B cell (primary cell): ENCODE data around the gene HES2. TPM values are rescaled to one million over a fixed set of nuclear protein-coding genes. Genes with fewer than 3 reads are reported as not detected.

ENCODE experiments used
- ATAC-seq: fragments of 200-7000 bp; cut with Tn5 transposase; one replicate; pipeline ENCODE4 v1.10.0; 2021; ENCODE audit warnings: low read depth, mild to moderate bottlenecking, moderate number of reproducible peaks, moderate library complexity
- CTCF ChIA-PET: fragments of 350-600 bp; sonication (Branson Sonifier 250); formaldehyde crosslinking; loops from one replicate; lab custom pipeline; 2021; ENCODE audit warnings: antibody characterized with exemption, inconsistent platforms; lab: Charles Lee
- POLR2A ChIA-PET: fragments of 350-600 bp; sonication (Branson Sonifier 250); formaldehyde crosslinking; loops from one replicate; lab custom pipeline; 2021; ENCODE audit warnings: antibody characterized with exemption; lab: Charles Lee
- DNase-seq: peaks from one replicate; pipeline ENCODE4 v3.0.0; 2013
- H2AFZ ChIP-seq: 2 replicates; pipeline ENCODE4 v1.6.1; 2012; ENCODE audit warnings: mild to moderate bottlenecking, low read depth, low read length; ENCODE audit not compliant: insufficient read depth, poor library complexity, severe bottlenecking
- H3K27ac ChIP-seq, 2 donors: 1 replicate in 1 of 2; 2 replicates in 1 of 2; pipeline ENCODE4 v1.5.1; 2012 to 2013; ENCODE audit warnings: low read length in 2 of 2, mild to moderate bottlenecking in 2 of 2, moderate library complexity in 1 of 2
- H3K27me3 ChIP-seq, 4 experiments: fragments of 200-600 bp in 1 of 4; sonication (generic) in 1 of 4; replicated peaks in 1 of 4; 1 replicate in 2 of 4; 2 replicates in 2 of 4; pipeline versions ENCODE4 v1.6.1 to v1.7.0; 2013 to 2016; ENCODE audit warnings: low read length in 3 of 4, mild to moderate bottlenecking in 2 of 4, mixed read lengths in 1 of 4, moderate library complexity in 1 of 4; ENCODE audit not compliant: insufficient read depth in 4 of 4, control insufficient read depth in 3 of 4; ENCODE audit errors: control extremely low read depth in 1 of 4
- H3K36me3 ChIP-seq, 2 experiments: replicated peaks in 1 of 2; 1 replicate in 1 of 2; 2 replicates in 1 of 2; pipeline versions ENCODE4 v1.6.1 to v1.7.1; 2013; ENCODE audit warnings: low read length in 1 of 2; ENCODE audit not compliant: insufficient read depth in 2 of 2, control insufficient read depth in 1 of 2; ENCODE audit errors: control extremely low read depth in 1 of 2, extremely low read depth in 1 of 2
- H3K4me1 ChIP-seq, 2 donors: fragments of 200-600 bp in 1 of 2; sonication (generic) in 1 of 2; 1 replicate in 1 of 2; 2 replicates in 1 of 2; pipeline versions ENCODE4 v1.5.1 to v1.6.1; 2013 to 2017; ENCODE audit warnings: low read length in 2 of 2; ENCODE audit not compliant: control insufficient read depth in 2 of 2, insufficient read depth in 2 of 2
- H3K4me2 ChIP-seq: replicated peaks from 2 replicates; pipeline ENCODE3; 2012; ENCODE audit warnings: mild to moderate bottlenecking, low read depth, low read length; ENCODE audit not compliant: poor library complexity, severe bottlenecking
- H3K4me3 ChIP-seq, 5 experiments: fragments of 200-600 bp in 1 of 5; sonication (generic) in 1 of 5; 1 replicate in 3 of 5; 2 replicates in 2 of 5; pipeline versions ENCODE4 v1.5.1 to v1.7.0; 2011 to 2016; ENCODE audit warnings: low read length in 4 of 5, mild to moderate bottlenecking in 4 of 5, low read depth in 2 of 5, control low read depth in 1 of 5, moderate library complexity in 1 of 5; ENCODE audit not compliant: insufficient read depth in 1 of 5; ENCODE audit errors: control extremely low read depth in 1 of 5, extremely low read depth in 1 of 5
- H3K79me2 ChIP-seq: fragments of 200-600 bp; sonication (generic); one replicate; pipeline ENCODE4 v1.6.0; 2016; ENCODE audit warnings: low read length; ENCODE audit not compliant: control insufficient read depth, insufficient read depth
- H3K9ac ChIP-seq: fragments of 200-600 bp; sonication (generic); 2 replicates; pipeline ENCODE4 v1.6.1; 2017; ENCODE audit warnings: mild to moderate bottlenecking, low read length, moderate library complexity
- H3K9me3 ChIP-seq, 3 donors: one replicate each; pipeline versions ENCODE4 v1.6.1 to v1.7.1; 2013; ENCODE audit warnings: low read length in 2 of 3; ENCODE audit not compliant: control insufficient read depth in 2 of 3, insufficient read depth in 1 of 3; ENCODE audit errors: control extremely low read depth in 1 of 3
- H4K20me1 ChIP-seq: 2 replicates; pipeline ENCODE4 v1.6.0; 2012; ENCODE audit warnings: mild to moderate bottlenecking, low read length; ENCODE audit not compliant: insufficient read depth, control insufficient read depth, poor library complexity, severe bottlenecking
- H3K27ac Mint-ChIP-seq: one replicate; pipeline ENCODE4 v1.8.0; 2021; ENCODE audit warnings: mixed read lengths
- H3K27me3 Mint-ChIP-seq: one replicate; pipeline ENCODE4 v1.8.0; 2021; ENCODE audit warnings: mixed read lengths
- H3K4me1 Mint-ChIP-seq: one replicate; pipeline ENCODE4 v1.8.0; 2021; ENCODE audit warnings: mixed read lengths
- H3K4me3 Mint-ChIP-seq: one replicate; pipeline ENCODE4 v1.8.0; 2021; ENCODE audit warnings: mixed read lengths
- H3K9me3 Mint-ChIP-seq: one replicate; pipeline ENCODE4 v1.8.0; 2022; ENCODE audit warnings: mixed read lengths; ENCODE audit not compliant: insufficient read depth
- CTCF ChIP-seq: fragments of 200-600 bp; IDR thresholded peaks from one replicate; pipeline ENCODE4 v1.8.0; 2022; ENCODE audit warnings: antibody characterized with exemption, mild to moderate bottlenecking
- EZH2 ChIP-seq: IDR thresholded peaks from 2 replicates; pipeline ENCODE4 v1.6.1; 2012; ENCODE audit warnings: borderline replicate concordance, low read depth, mild to moderate bottlenecking, moderate library complexity, low read length; ENCODE audit not compliant: insufficient read depth, poor library complexity, severe bottlenecking
- WGBS: methylation state at CpG from one replicate; pipeline ENCODE4 v1.1.5; 2013; ENCODE audit warnings: missing lambda C conversion rate; ENCODE audit not compliant: insufficient coverage; 5-methylcytosine and 5-hydroxymethylcytosine counted together
- intact Hi-C: fragments of 100-400 bp; cut with micrococcal nuclease; formaldehyde crosslinking; loops from one replicate; pipeline ENCODE4 v1.10.0; 2022
- polyA plus RNA-seq: library from polyadenylated mRNA; depleted of rRNA; stranded (reverse); fragments of >200 nt; gene quantifications from 2 replicates; pipeline ENCODE4 v1.2.3, GENCODE V29; 2012
- total RNA-seq, 2 donors: library from RNA; stranded (reverse); fragments of 120-200 nt in 1 of 2; gene quantifications; 1 replicate in 1 of 2; 2 replicates in 1 of 2; pipeline versions ENCODE4 v1.2.3 to v1.2.4, GENCODE V29; 2013 to 2022

The HES2 gene
- total and polyA plus RNA-seq, 2 donors (not counting 1 experiment from before 2014, with no cell fraction given): not detected

GRCh38 chr1:6370006-6370405 is 49.7 kb downstream of the HES2 start:
- peaks cover 6% of the 10 kb centered on the region for H3K79me2 ChIP-seq

More at GRCh38 chr1:6370006-6370405, 49.7 kb downstream of the HES2 start:
- intact Hi-C loops: no loop called here
- Histone ChIP-seq H3K27me3 (no peaks in the 10 kb centered on the region), H3K9me3 (peaks cover 0 to 18% (median 4%) of the 10 kb centered on the region in 3 donors), H4K20me1 (no peaks in the 10 kb centered on the region), H2AFZ (no peak overlapping the region), H3K4me1 (no peaks in the 10 kb centered on the region), H3K36me3 (no peaks in the 10 kb centered on the region), H3K27ac (no peak overlapping the region), H3K4me2 (no peak overlapping the region), H3K4me3 (no peak overlapping the region), H3K9ac (no peak overlapping the region)
- TF ChIP-seq CTCF (no peak), EZH2 (no peak)
- DNase-seq (no peak), ATAC-seq (no peak)
- Mint-ChIP-seq H3K4me1 (no peaks in the 10 kb centered on the region), H3K9me3 (no peaks in the 10 kb centered on the region), H3K27me3 (no peaks in the 10 kb centered on the region), H3K4me3 (no peak overlapping the region), H3K27ac (no peak overlapping the region)
- POLR2A ChIA-PET: no interaction called here
- CTCF ChIA-PET: interaction anchor here (0.7 kb wide), 1 partner anchor 40 kb away, joined by 4 read pairs; no protein-coding TSS in a partner anchor
- 53% methylated on average over 2 of the region's 4 CpGs for WGBS
